ENCODE results near the gene POU4F3. TPM values are rescaled to one million over a fixed set of nuclear protein-coding genes. Genes with fewer than 3 reads are reported as not detected.

Gene POU4F3
- total RNA-seq, 1 experiment from 2014 or later = 0.15 TPM

GRCh38 chr5:146345240-146345577 lies 6.6 kb downstream of the POU4F3 start:
- ChIA-PET POLR2A (no interaction called here), CTCF (no interaction called here), RAD21 (ENCODE audit: low non-redundant PET in 1 of 2, low total read pairs in 2 of 2, uncharacterized antibody in 2 of 2, unreplicated experiment in 2 of 2) (no interaction called here)
- H3K9me2 ChIP-seq (ENCODE audit: insufficient read depth) = no peaks in the 10 kb centered on the region
- H3K27me3 ChIP-seq (ENCODE audit: insufficient read depth, low read length) = no peaks in the 10 kb centered on the region; the same call in 1 of the 2 replicates
- no peak overlapping the region for H2AFZ ChIP-seq (ENCODE audit: low read depth, low read length, poor library complexity, severe bottlenecking)
- H3K4me2 ChIP-seq (ENCODE audit: low read length) = no peak overlapping the region
- H3K9me3 ChIP-seq (ENCODE audit: control insufficient read depth in 1 of 2, insufficient read depth in 1 of 2, low read depth in 1 of 2, low read length in 2 of 2) = no peaks in the 10 kb centered on the region
- no peak overlapping the region for H3K4me3 ChIP-seq (replicated peaks in 1 of 2; ENCODE audit: low read depth in 1 of 2, low read length in 2 of 2)
- no TSS peak for BruUV-seq (replicated peaks)
- H4K20me1 ChIP-seq (ENCODE audit: insufficient read depth) = no peaks in the 10 kb centered on the region
- H3K79me2 ChIP-seq (ENCODE audit: insufficient read depth, low read length) = no peaks in the 10 kb centered on the region
- H3K4me1 ChIP-seq (ENCODE audit: control insufficient read depth in 1 of 2, insufficient read depth in 2 of 2, low read length in 2 of 2) = no peaks in the 10 kb centered on the region
- intact Hi-C loops (cut with micrococcal nuclease) = no loop called here
- no peak overlapping the region for H3K27ac ChIP-seq (ENCODE audit: low read depth, low read length)
- no peak overlapping the region for H3K9ac ChIP-seq (ENCODE audit: low read length)
- ATAC-seq = no peak
- no peak for TF ChIP-seq YY1 (IDR thresholded peaks at IDR 0.05; ENCODE audit: extremely low read depth, insufficient replicate concordance, low read depth, low read length)
- no peak for TF ChIP-seq SRF (IDR thresholded peaks at IDR 0.05; ENCODE audit: low read depth)
- no peak for TF ChIP-seq ATF3 (IDR thresholded peaks at IDR 0.05)
- no peak for TF ChIP-seq SP1 (IDR thresholded peaks at IDR 0.05; ENCODE audit: low read depth)
- TF ChIP-seq CEBPB (IDR thresholded peaks at IDR 0.05; ENCODE audit: low read depth) = no peak
- TF ChIP-seq EZH2 (IDR thresholded peaks at IDR 0.05) = no peak
- no peak for TF ChIP-seq RAD21 (IDR thresholded peaks at IDR 0.05; ENCODE audit: low read depth)
- TF ChIP-seq ELF1 (IDR thresholded peaks at IDR 0.05; ENCODE audit: borderline replicate concordance, low read depth) = no peak
- TF ChIP-seq POLR2A (IDR thresholded peaks at IDR 0.05; ENCODE audit: borderline replicate concordance, extremely low read depth, insufficient read depth, insufficient read length) = no peak
- TF ChIP-seq ZNF274 (IDR thresholded peaks at IDR 0.05; ENCODE audit: low read depth, low read length) = no peak
- TF ChIP-seq POLR2AphosphoS5 (IDR thresholded peaks at IDR 0.05; ENCODE audit: low read depth, low read length) = no peak
- no peak for TF ChIP-seq ZFX (IDR thresholded peaks at IDR 0.05)
- TF ChIP-seq CTCF (IDR thresholded peaks at IDR 0.05 in 2 of 3, conservative IDR thresholded peaks at IDR 0.05 in 1 of 3; ENCODE audit: borderline replicate concordance in 1 of 3, insufficient read depth in 1 of 3, low read depth in 2 of 3, low read length in 2 of 3) = no peak
- TF ChIP-seq JUND (IDR thresholded peaks at IDR 0.05) = no peak
- no peak for TF ChIP-seq SIN3A (IDR thresholded peaks at IDR 0.05; ENCODE audit: low read depth)
- no peak for TF ChIP-seq CBX3 (IDR thresholded peaks at IDR 0.05; ENCODE audit: low read depth)
- TF ChIP-seq EZH2phosphoT487 (IDR thresholded peaks at IDR 0.05; ENCODE audit: borderline replicate concordance) = no peak
- DNase-seq (ENCODE audit: low read depth, low spot score) = no peak
- H3K36me3 ChIP-seq (ENCODE audit: control insufficient read depth in 1 of 2, insufficient read depth in 2 of 2, low read length in 2 of 2) = no peaks in the 10 kb centered on the region
